ENCODE data around the gene MYOZ1. TPM values are rescaled to one million over a fixed set of nuclear protein-coding genes. Genes with fewer than 3 reads are reported as not detected.

Gene MYOZ1, protein sequence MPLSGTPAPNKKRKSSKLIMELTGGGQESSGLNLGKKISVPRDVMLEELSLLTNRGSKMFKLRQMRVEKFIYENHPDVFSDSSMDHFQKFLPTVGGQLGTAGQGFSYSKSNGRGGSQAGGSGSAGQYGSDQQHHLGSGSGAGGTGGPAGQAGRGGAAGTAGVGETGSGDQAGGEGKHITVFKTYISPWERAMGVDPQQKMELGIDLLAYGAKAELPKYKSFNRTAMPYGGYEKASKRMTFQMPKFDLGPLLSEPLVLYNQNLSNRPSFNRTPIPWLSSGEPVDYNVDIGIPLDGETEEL
- total RNA-seq = not detected in 2 replicates

DNA sequence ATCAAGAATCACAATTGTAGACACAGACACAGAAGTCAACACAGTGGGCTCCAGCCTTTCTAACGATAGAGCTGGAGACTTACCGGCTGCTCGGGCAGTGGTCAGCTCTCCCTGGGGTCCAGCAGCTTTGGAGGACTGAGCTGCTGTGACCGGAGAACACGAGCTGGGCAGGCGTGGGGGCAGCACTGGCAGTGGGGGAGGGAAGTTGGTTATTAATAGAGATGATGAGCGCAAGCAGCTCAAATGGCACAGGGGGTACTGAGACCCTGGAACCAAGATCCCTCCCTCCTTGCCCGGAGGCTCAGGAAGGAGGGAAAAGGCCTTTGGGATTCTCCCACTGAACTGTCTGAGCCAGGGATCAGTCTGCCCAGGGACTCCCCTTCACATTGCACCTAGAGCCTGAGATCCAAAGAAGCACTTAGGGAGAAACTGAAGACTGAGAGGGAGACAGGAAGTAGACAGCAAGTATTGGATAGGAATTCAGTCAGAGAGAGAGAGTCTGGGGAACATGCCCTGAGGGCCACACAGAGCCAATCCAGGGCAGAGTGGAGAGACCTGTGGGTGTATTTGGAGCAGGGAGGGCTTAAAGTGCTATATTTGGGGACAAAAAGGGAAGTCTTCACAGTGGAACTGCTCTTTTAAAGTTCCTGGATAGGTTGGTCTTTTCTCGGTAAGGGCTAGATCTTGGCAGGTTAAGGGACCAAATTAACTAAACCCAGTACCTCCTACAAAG, at the start of gene MYOZ1:
Gene MYOZ1, minus strand, starts transcription at position 147 of the 733 bp plus-strand sequence. CDS start 1,457 bp downstream, outside the sequence.

DNA sequence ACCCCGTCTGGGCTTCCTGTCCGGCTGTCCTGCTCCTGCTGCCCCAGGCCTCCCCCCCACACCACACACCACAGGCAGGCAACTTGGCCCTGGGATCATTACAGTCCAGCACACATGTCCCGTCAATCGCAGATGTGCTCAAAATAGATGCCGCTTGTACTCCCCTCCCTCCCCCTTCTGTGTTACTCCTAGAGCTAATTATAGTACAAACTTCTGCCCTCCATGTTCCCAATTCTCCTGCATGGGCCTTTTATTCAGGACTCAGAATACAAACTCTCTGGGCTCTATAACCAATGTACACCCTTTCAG, 14.7 kb upstream of the MYOZ1 start, which contains the start of gene SYNPO2L:
Gene SYNPO2L, minus strand, starts transcription at position 40 of the 309 bp plus-strand sequence. CDS start 107 bp downstream, outside the sequence.

DNA sequence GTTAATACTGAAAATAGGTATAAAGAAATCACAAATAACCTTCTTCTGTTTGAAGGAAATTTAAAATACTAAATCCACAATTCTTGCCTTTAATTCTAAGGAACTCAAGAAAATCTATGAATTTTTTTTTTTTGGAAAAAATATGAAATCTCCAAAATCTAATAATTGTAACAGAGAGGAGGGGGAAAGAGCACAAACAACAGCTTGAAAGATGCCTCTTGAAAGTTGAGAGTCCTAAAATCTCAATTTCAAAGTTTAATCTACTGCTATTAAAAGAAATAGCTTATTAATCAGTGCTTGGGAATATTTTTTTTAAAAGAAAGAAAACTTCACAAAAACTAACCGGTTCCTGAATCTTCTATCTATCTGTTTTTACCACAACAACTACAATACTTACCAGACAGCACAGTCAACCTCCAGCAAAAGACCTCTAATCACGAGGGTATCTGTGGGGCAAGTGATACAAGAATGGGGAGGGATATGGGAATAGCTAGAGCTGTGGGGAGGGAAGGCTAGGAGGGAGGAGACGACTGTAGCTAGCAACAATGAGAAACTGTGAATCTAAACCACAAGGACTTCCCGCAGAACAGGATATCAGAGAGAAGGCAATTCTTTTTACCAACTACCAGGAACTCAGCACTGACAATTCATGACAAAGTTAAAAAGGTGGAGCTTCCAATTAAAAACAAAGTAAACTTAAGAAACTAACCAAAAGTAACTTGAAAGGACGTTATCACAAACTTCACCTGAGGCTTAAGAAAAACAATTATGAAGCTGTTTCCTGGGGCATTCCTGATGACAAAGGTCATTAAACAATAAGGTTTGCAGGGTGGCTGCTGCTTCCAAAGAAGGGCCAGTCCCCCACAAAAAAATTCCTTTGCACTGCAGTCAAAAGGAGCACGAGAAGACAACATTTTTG, 50.1 kb downstream of the MYOZ1 start, which contains the start of gene USP54:
Gene USP54, minus strand, starts transcription at position 462 of the 919 bp plus-strand sequence. CDS start 15,684 bp downstream, outside the sequence.

Other genes starting within 250 kb of the MYOZ1 start
- gene ANXA7, start 227.4 kb downstream of the MYOZ1 start, total RNA-seq = 86.0 and 108 TPM in 2 replicates
- 2.0 TPM in 2 replicates for gene MSS51, start 207.9 kb downstream of the MYOZ1 start, total RNA-seq
- gene PPP3CB, start 145.4 kb downstream of the MYOZ1 start, total RNA-seq = 28.9 and 30.5 TPM in 2 replicates
- 9.6 and 17.5 TPM in 2 replicates for gene USP54, start 50.1 kb downstream of the MYOZ1 start, total RNA-seq
- gene SYNPO2L, start 14.6 kb upstream of the MYOZ1 start, total RNA-seq = not detected in 2 replicates
- gene AGAP5, start 56.6 kb upstream of the MYOZ1 start, total RNA-seq = 2.4 and 6.0 TPM in 2 replicates
- gene SEC24C, start 102.9 kb upstream of the MYOZ1 start, total RNA-seq = 69.4 and 72.9 TPM in 2 replicates
- gene CHCHD1, start 140.6 kb upstream of the MYOZ1 start, total RNA-seq = 25.3 and 25.8 TPM in 2 replicates
- gene ZSWIM8, start 144.1 kb upstream of the MYOZ1 start, total RNA-seq = 60.9 and 68.8 TPM in 2 replicates
- 21.5 and 24.4 TPM in 2 replicates for gene NDST2, start 170.1 kb upstream of the MYOZ1 start, total RNA-seq
- gene CAMK2G, start 233.1 kb upstream of the MYOZ1 start, total RNA-seq = 31.8 and 33.1 TPM in 2 replicates

All from thoracic aorta endothelial cell (primary cell).